Muscle of arm (tissue), 14 donors: Measurements from ENCODE around the gene BLOC1S5. TPM values are rescaled to one million over a fixed set of nuclear protein-coding genes. Genes with fewer than 3 reads are reported as not detected.

Source experiments
- DNase-seq: peaks from one replicate; pipeline ENCODE4 v3.0.0-alpha.2; 2013
- long read RNA-seq, 11 donors: transcript quantifications; one replicate each; lab custom pipeline, GENCODE V29; 2026
- polyA plus RNA-seq, 12 donors: library from polyadenylated mRNA; unstranded; fragments of 120-200 nt; gene quantifications; one replicate each; pipeline ENCODE4 v1.2.1, GENCODE V29; 2013; ENCODE audit not compliant: insufficient read length in 12 of 12

Gene BLOC1S5
- 10 to 100 TPM in 11 of 12 donors, not detected in 1; 12.6 to 16.5 (median 14.6) TPM for polyA plus RNA-seq
- long read RNA-seq, donor 1, transcript BLOC1S5-202 (5 exons, 2,684 nt), result major isoform, 9 of 9 reads
- long read RNA-seq, donor 1, partial matches to known transcripts, result 0 of 9 reads
- long read RNA-seq, donor 1, other reads (novel, unspliced or antisense), result 0 of 9 reads
- long read RNA-seq, donor 2, transcript BLOC1S5-202 (5 exons, 2,684 nt), result major isoform, 9 of 9 reads
- long read RNA-seq, donor 2, partial matches to known transcripts, result 0 of 9 reads
- long read RNA-seq, donor 2, other reads (novel, unspliced or antisense), result 0 of 9 reads
- long read RNA-seq, donor 3, partial matches to known transcripts, result 0 of 1 reads
- long read RNA-seq, donor 3, other reads (novel, unspliced or antisense), result 0 of 1 reads
- long read RNA-seq, donor 4, partial matches to known transcripts, result 0 of 3 reads
- long read RNA-seq, donor 4, other reads (novel, unspliced or antisense), result 0 of 3 reads
- long read RNA-seq, donor 5, transcript BLOC1S5-202 (5 exons, 2,684 nt), result major isoform, 16 of 16 reads
- long read RNA-seq, donor 5, partial matches to known transcripts, result 0 of 16 reads
- long read RNA-seq, donor 5, other reads (novel, unspliced or antisense), result 0 of 16 reads
- long read RNA-seq, donor 6, result 0 reads
- long read RNA-seq, donor 7, transcript BLOC1S5-202 (5 exons, 2,684 nt), result major isoform, 5 of 5 reads
- long read RNA-seq, donor 7, partial matches to known transcripts, result 0 of 5 reads
- long read RNA-seq, donor 7, other reads (novel, unspliced or antisense), result 0 of 5 reads
- long read RNA-seq, donor 8, transcript BLOC1S5-202 (5 exons, 2,684 nt), result major isoform, 14 of 15 reads
- long read RNA-seq, donor 8, partial matches to known transcripts, result 0 of 15 reads
- long read RNA-seq, donor 8, other reads (novel, unspliced or antisense), result 0 of 15 reads
- long read RNA-seq, donor 9, partial matches to known transcripts, result 0 of 3 reads
- long read RNA-seq, donor 9, other reads (novel, unspliced or antisense), result 0 of 3 reads
- long read RNA-seq, donor 10, transcript BLOC1S5-202 (5 exons, 2,684 nt), result major isoform, 9 of 9 reads
- long read RNA-seq, donor 10, partial matches to known transcripts, result 0 of 9 reads
- long read RNA-seq, donor 10, other reads (novel, unspliced or antisense), result 0 of 9 reads
- long read RNA-seq, donor 11, transcript BLOC1S5-202 (5 exons, 2,684 nt), result major isoform, 8 of 10 reads
- long read RNA-seq, donor 11, partial matches to known transcripts, result 0 of 10 reads
- long read RNA-seq, donor 11, other reads (novel, unspliced or antisense), result 0 of 10 reads

DNA sequence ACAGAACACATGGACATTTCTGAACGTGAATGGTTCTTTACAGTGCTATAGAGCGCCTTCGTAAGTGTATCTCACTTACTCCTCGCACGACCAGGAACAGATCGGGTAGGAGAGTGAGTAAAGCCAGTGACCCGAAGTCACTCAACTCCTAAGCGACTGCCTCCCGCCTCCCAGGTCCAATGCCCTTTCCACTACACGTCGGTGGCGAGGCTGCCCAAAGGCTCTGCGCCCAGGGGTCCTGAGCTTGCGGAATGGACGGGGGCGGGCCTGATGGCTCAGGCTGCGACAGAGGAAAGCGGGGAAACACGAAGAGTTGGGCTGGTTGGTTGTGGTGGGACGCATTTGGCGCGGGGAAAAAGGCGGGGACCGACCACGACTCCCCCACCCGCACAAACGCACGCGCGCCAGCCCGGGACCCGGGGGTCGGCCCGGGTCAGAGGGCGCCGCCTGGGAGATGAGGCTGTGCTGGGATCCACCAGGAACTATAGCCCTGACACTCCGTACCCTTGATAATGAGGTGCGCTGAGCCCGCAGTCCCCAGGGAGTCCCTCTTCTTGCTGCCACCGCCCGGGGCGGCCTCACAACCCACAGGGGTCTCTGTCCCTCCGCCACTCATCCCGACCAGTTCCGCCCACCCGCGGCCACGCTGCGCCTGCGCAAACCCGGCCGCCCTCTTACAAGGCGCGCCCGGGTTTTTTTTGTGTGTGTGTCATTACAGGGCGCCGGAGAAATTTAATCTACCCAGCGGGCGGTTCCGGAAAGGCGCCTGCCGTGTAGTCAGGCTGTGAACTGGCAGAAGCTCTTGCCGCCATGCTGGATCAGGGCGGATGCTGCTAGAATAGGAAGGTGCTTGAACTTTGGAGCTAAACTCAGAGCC, at the start of gene BLOC1S5:
BLOC1S5 (minus strand) TSS at position 629 of the 877 bp plus-strand sequence; CDS start at position 616, 13 bp downstream.
- peak; percentile 96 for DNase-seq

GRCh38 chr6:8113131-8113654, 49.0 kb upstream of the BLOC1S5 start:
- DNase-seq, result no peak

DNA sequence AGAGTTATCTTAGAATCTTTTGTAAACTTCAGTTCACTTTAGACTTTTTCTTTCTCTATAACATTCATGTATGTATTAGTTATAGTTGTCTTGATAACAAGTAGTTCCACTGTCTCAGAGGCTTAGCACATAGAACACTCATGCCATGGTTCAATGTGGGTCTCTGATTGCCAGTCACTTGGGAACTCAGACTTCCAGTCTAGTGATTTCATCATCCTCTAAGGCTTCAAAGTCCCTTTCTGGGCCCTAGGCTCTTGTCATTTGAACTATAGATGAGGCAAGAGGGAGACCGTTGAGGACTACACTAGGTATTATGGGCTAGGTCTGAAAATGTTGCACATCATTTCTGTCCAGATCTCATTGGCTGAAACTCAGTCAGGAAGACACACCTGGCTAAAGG, 46.5 kb upstream of the BLOC1S5 start:
- no peak for DNase-seq

DNA sequence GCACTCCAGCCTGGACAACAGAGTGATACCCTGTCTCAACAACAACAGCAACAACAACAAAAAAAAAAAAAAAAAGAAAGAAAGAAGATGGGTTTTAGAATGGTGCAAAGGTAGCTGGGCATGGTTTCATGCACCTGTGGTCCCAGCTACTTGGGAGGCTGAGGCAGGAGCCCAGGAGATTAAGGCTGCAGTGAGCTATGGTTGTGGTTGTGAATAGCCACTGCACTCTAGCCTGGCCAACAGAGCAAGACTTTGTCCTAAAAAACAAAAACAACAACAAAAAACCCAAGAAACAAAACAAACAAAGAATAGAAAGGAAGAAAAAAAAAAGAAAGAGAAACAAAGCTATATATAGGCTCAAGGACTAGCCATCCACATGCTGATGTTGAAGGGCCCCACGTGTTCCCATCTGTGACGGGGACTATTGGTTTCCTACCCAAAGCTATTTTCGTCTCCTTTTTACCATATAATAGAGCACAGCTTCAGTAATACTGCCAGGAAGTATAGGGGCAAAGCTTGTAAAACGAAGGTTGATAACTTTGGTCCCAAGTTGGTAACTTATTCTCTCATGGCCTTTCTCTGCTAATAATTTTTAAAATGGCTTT, 46.0 kb upstream of the BLOC1S5 start:
- DNase-seq, result no peak

DNA sequence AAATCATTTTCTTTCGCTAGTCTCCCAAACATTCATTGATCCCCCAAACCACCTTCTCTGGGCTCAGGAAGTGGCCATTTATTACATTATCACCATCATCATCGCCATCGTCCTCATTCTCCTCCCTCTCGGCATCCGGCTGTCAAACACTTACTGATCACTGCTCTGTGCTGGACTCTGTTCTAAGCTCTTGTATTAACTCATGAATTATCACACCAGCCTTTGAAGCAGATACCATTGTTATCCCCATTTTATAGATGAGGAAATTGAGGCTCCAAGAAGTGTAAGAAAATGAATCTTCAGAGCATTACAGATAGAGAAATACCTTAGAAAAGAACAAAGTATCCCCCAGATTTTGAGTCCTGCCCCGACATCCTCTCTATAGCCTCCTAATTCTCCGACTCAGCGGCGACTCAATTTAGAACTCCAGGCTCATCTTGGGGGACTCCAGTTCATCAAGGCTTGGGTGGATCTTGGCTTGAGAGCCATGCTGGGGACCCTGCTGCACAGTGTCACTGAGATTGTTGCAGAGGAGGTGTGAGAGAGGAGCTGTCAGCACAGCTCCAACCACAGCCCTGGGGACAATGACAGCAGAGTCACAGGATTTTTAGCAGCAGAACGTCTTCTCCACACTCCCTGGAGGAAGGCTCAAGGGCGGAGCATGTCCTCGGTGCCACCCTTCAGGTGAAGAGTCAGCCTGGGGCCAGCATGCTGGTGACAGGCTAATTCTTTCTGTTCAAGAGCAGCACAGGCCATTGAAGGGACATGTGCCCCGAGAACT, 44.8 kb upstream of the BLOC1S5 start:
- DNase-seq, result no peak

- DNase-seq, result no peak
Observed at GRCh38 chr6:8108031-8108660, 44.0 kb upstream of the BLOC1S5 start.

GRCh38 chr6:8105791-8106190, 41.6 kb upstream of the BLOC1S5 start:
- no peak for DNase-seq

- no peak for DNase-seq
Observed at GRCh38 chr6:8103726-8104125, 39.5 kb upstream of the BLOC1S5 start.

DNA sequence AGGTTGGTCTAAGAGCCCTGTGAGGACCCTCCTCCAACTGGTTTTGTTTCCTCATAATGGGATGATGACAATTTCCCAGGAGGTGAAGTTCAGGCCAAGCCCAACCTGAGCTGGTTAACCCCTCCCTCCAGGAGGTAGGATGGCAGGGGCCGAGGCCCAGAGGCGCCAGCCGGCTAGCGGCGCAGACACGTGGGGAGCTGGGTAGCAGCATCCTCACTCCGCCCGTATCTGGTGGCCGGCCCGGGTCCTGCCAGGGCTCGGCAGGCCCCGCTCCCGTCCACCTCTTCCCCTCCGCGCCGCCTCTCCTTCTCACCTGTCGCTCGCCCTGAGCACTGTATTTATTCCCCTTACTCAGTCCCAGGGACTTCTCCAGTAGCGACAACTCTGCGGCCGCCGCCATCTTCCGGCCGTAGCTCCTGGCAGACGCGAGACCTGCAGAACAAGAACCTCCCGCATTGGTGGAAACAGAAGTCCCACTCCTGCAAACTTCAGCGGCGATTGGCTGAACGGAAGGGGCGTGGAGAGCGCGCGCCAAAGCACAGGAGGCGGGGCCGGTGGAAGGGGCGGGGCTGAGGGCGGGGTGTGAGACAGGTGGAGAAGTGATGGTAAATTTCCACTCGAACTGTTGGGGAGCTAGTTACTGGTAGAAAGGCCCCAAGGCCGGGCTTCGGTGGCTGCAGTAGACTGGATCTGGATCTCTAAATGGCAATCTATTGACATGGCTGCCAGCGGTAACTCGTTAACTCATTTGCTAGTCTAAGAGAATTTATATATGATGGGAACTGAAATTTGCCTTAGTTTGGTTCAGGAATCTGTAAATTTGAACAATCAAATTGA, 38.2 kb upstream of the BLOC1S5 start, which contains the start of gene EEF1E1:
EEF1E1 (minus strand) TSS at position 427 of the 837 bp plus-strand sequence; CDS start at position 400, 27 bp downstream.
- peak; percentile 93 for DNase-seq

- no peak for DNase-seq
Observed at GRCh38 chr6:8100159-8100854, 36.1 kb upstream of the BLOC1S5 start.

- no peak for DNase-seq
Observed at GRCh38 chr6:8090650-8091049, 26.5 kb upstream of the BLOC1S5 start.

- DNase-seq, result no peak
Observed at GRCh38 chr6:8088886-8089285, 24.7 kb upstream of the BLOC1S5 start.

- DNase-seq, result no peak
Observed at GRCh38 chr6:8087870-8088754, 23.9 kb upstream of the BLOC1S5 start.

GRCh38 chr6:8086755-8087306, 22.6 kb upstream of the BLOC1S5 start:
- DNase-seq, result no peak

DNA sequence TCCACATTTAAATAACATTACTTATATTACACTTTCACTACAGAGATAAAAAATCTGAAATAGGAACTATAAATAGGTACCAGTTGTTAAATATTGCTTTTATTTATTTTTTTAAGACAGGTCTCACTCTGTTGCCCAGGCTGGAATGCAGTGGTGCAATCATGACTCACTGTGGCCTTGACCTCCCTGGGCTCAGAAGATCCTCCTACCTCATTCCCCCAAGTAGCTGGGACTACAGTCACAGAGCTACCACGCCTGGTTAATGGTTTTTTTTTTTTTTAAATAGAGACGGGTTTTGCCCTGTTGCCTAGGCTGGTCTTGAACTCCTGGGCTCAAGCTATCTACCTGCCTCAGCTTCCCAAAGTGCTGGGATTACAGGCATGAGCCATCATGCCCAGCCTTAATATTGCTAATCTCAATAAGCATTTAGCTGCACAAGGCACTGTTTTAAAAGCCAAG, 20.9 kb upstream of the BLOC1S5 start:
- DNase-seq, result no peak
